Stimulated activated CD4-positive, alpha-beta T cell treated with anti-CD3 and anti-CD28 coated beads, Interleukin-4, amount 100 ng/mL, for 48 hours (primary cell): ENCODE results near the gene SAMD11.

Experiments used
- DNase-seq, 2 donors: peaks; one replicate each; pipeline ENCODE4 v3.0.0-alpha.2; 2020; ENCODE audit warnings: low read depth in 2 of 2

The SAMD11 gene

GRCh38 chr1:905071-905749, 18.5 kb upstream of the SAMD11 start:
- DNase-seq = no peak

- no peak for DNase-seq
These were observed 17.7 kb upstream of the SAMD11 start for GRCh38 chr1:905811-906599.

GRCh38 chr1:906600-907420, 16.9 kb upstream of the SAMD11 start:
- DNase-seq = no peak

DNA sequence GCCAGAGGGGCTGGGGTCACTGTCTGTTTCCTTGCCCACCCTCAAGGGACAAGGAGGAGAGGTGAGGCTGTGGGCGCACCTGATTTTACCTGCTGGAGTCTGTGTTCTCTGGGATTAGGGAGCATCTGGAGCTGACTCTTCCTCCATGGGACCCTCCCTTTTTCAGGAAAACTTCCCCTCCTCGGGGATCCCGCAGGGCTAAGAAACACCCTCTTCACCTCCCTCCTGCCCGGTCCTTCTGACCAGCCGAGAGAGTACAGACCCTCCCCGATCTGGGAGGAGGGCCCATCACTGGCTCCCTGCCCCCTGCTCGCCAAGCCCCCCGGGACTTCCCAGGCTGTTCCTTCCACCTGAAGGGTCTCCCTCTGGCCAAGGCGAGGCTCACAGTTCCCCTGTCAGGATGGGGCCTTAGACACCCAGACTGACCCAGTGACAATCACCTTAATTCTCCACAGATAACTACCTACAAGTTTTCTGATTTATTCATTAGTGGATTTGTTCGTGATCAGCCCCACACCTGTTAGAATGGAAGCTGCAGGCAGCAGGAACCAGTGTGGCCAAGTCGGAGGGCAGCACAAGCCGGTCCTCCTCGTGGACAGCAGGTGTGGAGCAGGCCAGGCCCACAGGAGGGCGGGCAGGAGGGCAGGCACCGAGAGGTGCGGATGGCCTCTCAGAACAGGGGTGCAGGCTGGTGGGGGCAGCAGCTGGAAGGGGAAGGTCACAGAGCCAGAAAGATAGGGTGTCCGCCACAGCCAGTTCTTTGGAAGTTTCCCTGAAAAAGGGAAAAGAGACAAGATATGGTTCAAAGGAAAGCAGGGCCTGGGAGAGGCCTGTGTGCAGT, 15.9 kb upstream of the SAMD11 start:
- no peak for DNase-seq

GRCh38 chr1:908661-909060, 15.1 kb upstream of the SAMD11 start:
- no peak for DNase-seq

GRCh38 chr1:909861-910310, 13.8 kb upstream of the SAMD11 start:
- DNase-seq = no peak

DNA sequence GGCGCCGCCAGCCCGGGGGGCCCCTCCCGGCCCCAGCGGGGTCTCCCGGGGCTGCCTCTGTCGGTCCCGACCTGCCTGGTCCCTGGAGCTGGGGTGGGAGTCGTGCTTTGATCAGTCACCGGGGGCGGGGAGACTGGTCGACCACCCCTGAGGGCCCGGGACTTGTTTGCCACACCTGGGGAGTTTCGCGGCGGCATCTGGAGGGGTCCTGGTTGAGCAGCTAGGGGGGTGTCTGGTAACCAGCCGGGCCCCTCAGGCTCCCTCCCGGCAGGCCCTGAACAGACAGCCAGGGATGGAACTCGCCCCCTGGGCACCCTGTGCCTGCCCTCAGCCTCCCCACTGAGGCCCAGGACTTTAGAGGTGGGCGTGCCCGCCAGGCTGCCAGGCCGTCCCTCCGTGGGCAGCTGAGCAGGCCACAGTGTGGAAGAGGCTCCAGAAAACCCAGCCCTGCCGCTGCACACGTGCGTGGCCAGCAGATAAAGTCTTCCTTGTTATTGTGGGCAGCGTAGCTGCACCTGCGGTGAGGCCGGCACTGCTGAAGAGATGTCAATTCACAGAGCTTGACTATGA, 13.3 kb upstream of the SAMD11 start:
- DNase-seq = no peak

GRCh38 chr1:910881-911721, 12.6 kb upstream of the SAMD11 start:
- DNase-seq = no peak

DNA sequence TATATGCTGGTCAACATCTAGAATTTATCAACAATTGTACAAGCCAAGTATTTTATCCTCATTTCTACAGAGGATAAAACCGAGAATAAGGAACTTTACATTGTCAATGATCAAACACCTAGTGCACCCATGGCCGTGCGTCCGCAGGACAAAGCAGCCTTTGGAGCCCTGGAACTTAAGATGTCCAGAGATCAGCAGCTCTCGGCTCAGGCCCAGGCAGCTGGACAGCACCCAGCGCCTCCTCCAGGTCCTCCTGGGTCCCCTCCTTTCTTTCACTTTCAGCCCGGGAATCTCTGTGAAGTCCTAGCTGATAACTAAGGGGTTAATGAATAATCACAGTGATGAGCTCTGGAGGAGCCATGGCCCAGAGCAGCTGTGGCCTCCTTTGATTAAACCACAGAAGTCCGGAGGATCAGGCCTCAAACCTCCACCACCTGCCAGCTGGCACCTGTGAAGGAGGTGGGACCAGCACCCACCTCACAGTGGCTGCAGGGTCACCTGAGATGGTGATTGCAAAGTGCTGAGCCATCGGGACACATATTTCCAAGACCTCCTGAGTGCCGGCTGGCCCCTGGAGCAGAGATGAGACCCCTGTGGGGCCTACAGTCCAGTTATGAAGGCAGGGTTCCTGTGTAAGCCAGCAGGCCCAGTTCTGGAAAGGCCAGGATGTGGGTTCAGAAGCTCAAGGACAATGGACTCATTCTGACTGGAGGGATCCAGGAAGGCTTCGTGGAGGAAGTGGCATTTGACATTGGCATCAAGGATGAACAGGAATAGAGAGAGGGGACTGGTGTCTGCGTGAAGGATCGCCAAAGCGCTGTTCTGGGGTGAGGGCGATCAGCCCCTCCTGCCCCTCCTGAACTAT, 11.6 kb upstream of the SAMD11 start:
- DNase-seq = no peak

DNA sequence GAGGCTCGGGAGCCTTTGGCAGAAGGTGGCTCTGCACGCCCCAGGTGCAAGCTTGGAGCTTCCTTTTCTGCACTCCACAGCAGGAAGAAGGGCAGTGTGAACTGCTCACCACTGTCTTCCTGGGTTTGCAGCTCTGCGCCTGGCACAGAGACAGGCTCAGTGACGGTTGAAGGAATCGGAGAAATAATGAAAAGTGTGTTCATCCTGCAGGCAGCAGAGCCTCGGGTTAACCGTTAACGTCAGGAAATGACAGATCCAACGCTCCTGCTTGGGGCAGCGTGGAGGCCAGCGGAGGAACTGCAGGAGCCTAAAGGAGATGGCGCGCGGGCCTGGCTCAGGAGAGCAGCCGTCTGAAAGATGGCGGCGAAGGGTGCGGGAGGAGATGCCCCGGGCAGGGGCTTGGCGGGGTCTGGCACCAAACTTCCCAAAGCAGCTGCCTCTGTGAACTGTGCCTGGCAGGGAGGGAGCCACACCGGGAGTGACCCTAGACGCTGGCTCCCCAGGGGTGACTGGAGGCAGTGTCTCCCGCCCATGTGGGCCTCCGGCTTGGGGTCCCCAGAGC, 10.9 kb upstream of the SAMD11 start:
- DNase-seq = no peak

DNA sequence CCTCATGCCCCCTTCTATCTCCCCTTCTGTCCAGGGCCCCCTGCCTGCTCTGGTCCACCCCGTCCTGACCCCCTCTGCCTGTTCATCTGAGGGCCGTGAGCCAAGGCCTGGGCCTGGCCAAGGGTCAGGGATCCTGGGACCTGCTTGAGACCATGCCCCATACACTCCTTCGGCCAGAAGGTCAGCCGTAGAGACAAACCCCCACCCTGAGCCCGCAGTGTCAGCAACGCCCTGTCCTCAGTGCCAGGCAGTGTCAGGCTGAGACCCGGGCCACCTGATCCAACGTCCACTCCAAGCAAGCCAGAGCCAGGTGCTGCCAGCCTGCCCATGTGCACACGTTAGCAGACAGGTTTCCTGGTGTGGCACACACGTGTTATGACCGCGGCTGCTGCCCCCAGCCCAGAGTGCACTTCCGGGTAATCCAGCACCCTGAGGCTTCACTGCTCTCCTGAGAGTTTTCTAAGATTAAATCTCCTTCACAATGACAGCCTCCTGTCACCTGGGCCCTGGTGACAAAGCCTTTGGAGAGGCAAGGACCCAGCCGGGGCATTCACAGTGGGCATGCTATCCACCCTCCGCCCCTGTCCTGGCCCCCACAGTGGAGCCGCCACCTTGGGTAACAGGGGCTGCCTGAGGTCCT, 10.1 kb upstream of the SAMD11 start:
- DNase-seq = no peak

DNA sequence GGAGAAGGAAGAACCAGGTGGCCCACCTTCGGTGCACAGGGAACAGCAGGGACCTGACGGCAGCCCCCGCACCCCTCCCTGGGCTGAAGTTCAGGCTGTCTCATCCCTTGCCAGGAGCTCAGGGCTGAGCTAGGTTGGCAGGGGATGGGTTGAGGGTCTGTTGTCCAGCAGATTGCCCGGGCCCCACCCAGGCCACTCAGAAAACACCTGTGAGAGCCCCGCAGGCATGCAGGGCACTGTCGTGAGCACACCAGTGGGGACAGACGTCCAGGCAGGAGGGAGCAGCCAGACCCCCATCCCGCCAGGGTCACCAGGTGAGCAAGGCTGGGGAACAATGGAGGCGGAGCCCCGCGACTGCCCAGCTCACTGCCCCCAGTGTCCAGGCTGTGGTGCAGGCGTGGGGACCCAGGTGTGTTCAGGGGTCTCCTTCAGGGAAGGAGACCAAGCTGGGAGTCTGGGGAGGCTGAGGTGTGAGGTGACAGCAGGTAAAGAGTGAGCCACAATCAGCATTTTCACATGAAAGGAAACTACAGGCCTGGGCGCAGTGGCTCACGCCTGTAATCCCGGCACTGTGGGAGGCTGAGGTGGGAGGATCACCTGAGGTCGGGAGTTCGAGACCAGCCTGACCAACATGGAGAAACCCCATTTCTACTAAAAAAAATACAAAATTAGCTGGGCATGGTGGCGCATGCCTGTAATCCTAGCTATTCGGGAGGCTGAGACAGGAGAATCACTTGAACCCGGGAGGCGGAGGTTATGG, 9.4 kb upstream of the SAMD11 start:
- DNase-seq = no peak

DNA sequence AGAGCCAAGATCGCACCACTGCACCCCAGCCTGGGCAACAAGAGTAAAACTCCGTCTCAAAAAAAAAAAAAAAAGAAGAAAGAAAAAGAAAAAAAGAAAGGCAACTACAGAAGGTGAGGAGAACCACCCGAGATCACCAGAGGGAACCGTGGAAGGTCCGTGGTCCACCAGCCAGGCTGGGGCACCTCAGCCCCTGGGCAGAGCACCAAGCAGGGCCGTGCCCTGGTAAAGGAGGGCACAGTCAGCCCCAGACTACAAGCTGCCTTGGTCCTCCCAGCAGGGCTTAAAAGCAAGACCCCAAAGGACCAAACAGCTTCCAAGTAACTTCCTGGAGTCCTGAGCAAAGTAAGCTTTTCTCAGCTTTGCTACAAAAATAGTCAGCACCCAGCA, 8.8 kb upstream of the SAMD11 start:
- no peak for DNase-seq

DNA sequence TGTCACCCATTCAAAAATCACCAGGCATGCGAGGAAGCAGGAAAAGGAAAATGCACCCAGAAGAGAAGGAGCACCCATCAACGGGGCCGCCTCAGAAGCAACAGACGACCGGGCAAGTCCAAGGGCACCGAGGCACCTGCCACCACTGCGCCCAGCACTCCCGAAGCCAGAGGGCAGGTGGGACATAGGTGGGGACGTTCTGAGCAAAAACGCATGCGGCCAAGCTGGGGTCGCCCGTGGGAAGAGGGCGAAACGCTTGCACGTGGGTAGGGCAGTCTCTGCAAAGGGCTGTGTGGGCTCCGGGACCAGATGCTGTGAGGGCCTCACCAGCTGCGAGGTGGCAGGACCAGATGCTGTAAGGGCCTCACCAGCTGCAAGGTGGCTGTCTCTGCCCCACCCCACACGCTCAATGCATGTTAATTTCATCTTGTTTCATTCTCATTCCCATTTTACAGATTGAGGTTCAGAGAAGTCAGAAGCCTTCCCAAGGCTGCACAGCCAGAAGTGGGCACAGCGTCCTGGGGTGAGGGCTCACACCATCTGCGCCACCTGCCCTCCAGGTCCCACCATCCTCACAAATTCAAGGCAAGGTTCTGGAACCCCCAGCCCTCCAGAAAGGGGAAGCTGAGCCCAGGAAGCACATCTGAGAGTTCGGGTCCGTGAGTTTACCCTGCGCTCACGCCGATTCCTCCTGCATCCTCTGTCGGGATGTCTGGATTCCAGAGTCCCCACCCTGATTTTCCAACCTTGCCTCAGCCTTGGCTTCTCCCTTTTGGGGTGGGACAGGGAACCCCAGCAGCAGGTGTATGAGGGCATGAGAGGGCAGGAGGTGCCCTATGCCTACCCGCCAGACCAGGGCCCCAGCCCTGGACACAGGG, 8.2 kb upstream of the SAMD11 start:
- DNase-seq = no peak

- DNase-seq = no peak
These were observed 7.3 kb upstream of the SAMD11 start for GRCh38 chr1:916173-917075.

DNA sequence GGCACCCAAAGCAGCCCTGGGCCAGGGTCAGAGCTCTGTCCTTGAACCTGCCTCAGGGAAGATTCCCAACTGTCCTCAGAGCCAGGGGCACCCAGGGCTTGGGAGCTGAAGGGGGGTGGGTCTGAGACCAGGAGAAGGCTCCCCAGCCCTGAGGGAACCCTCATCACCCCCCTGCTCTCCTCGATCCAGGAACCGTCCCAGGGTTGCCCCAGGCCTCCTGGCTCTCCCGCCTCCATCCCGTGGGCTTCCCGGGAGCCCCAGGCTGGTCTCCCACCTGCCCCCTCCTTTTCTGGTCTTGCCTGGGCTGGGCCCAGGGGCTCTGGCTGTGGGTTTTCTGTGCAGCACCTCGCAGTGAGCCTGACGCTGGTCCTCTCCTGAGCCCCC, 6.7 kb upstream of the SAMD11 start:
- no peak for DNase-seq
